Lower lobe of right lung (tissue), 2 donors: Measurements from ENCODE around the gene MET. TPM values are rescaled to one million over a fixed set of nuclear protein-coding genes. Genes with fewer than 3 reads are reported as not detected.
A peak's percentile ranks its signal among the peaks of the same experiment; 100 is the strongest.

ENCODE experiments used
- ATAC-seq, 2 donors: fragments of 200-7000 bp; cut with Tn5 transposase; one replicate each; pipeline ENCODE4 v1.9.1; 2020 to 2022; ENCODE audit warnings: mild to moderate bottlenecking in 2 of 2, moderate library complexity in 2 of 2
- DNase-seq: peaks from one replicate; pipeline ENCODE4 v3.0.0-alpha.2; 2020
- H3K27ac ChIP-seq: fragments of 200-600 bp; one replicate; pipeline ENCODE4 v1.8.0; 2022
- H3K27me3 ChIP-seq: fragments of 200-600 bp; one replicate; pipeline ENCODE4 v1.8.0; 2022; ENCODE audit warnings: low read depth
- H3K36me3 ChIP-seq: fragments of 200-600 bp; one replicate; pipeline ENCODE4 v1.8.0; 2022; ENCODE audit warnings: mild to moderate bottlenecking
- H3K4me1 ChIP-seq: fragments of 200-600 bp; one replicate; pipeline ENCODE4 v1.8.0; 2022
- H3K4me3 ChIP-seq: fragments of 200-600 bp; one replicate; pipeline ENCODE4 v1.8.0; 2022; ENCODE audit warnings: mild to moderate bottlenecking
- H3K9me3 ChIP-seq: fragments of 200-600 bp; one replicate; pipeline ENCODE4 v1.8.0; 2022
- CTCF ChIP-seq: fragments of 200-600 bp; IDR thresholded peaks from one replicate; pipeline ENCODE4 v1.8.0; 2022; ENCODE audit warnings: antibody characterized with exemption, mild to moderate bottlenecking
- intact Hi-C: fragments of 100-400 bp; cut with DNase I; formaldehyde crosslinking; loops from one replicate; pipeline ENCODE4 v1.11.0; 2022
- total RNA-seq: library from RNA; stranded (reverse); fragmentation: NEBNext Ultra II Directional; extraction: Animal tissue kit (Norgen Biotek cat#: 25700); gene quantifications from one replicate; pipeline ENCODE4 v1.2.1, GENCODE V29; 2021
- donor health status: DM: no; HTN: yes; CAD: no; lungs with severe emphysema.

MET gene
- total RNA-seq, 1 donor from 2014 or later, result 74.3 TPM

GRCh38 chr7:116644628-116645027, 27.4 kb upstream of the MET start:
- Histone ChIP-seq H3K36me3 (no peaks in the 10 kb centered on the region), H3K4me3 (no peak overlapping the region), H3K27me3 (no peaks in the 10 kb centered on the region), H3K27ac (no peak overlapping the region), H3K9me3 (no peaks in the 10 kb centered on the region), H3K4me1 (no peaks in the 10 kb centered on the region)
- no peak for DNase-seq
- no peak for ATAC-seq
- intact Hi-C loops, result no loop called here
- TF ChIP-seq CTCF, result no peak

GRCh38 chr7:116647290-116647689, 24.7 kb upstream of the MET start:
- TF ChIP-seq CTCF, result no peak
- H3K4me1 ChIP-seq, result no peaks in the 10 kb centered on the region
- intact Hi-C loops, result no loop called here
- no peak overlapping the region for H3K4me3 ChIP-seq
- ATAC-seq, result no peak
- no peak overlapping the region for H3K27ac ChIP-seq
- no peaks in the 10 kb centered on the region for H3K9me3 ChIP-seq
- no peaks in the 10 kb centered on the region for H3K27me3 ChIP-seq
- no peaks in the 10 kb centered on the region for H3K36me3 ChIP-seq
- DNase-seq, result no peak

- no peak for ATAC-seq
- no peak for TF ChIP-seq CTCF
Observed at GRCh38 chr7:116647861-116648260, 24.1 kb upstream of the MET start.

GRCh38 chr7:116650436-116650835, 21.6 kb upstream of the MET start:
- Histone ChIP-seq H3K27me3 (no peaks in the 10 kb centered on the region), H3K27ac (no peak overlapping the region), H3K9me3 (no peaks in the 10 kb centered on the region), H3K4me3 (no peak overlapping the region), H3K36me3 (no peaks in the 10 kb centered on the region), H3K4me1 (no peaks in the 10 kb centered on the region)
- no peak for TF ChIP-seq CTCF
- ATAC-seq (no peak), DNase-seq (no peak)
- intact Hi-C loops, result no loop called here

More at GRCh38 chr7:116647861-116648260, 24.1 kb upstream of the MET start:
- no peaks in the 10 kb centered on the region for H3K4me1 ChIP-seq
- DNase-seq, result no peak
- no peak overlapping the region for H3K27ac ChIP-seq
- intact Hi-C loops, result no loop called here
- no peaks in the 10 kb centered on the region for H3K27me3 ChIP-seq
- H3K9me3 ChIP-seq, result no peaks in the 10 kb centered on the region
- no peak overlapping the region for H3K4me3 ChIP-seq
- H3K36me3 ChIP-seq, result no peaks in the 10 kb centered on the region

- no peak for ATAC-seq
- intact Hi-C loops, result no loop called here
- H3K27me3 ChIP-seq, result no peaks in the 10 kb centered on the region
- no peaks in the 10 kb centered on the region for H3K36me3 ChIP-seq
- no peak overlapping the region for H3K27ac ChIP-seq
- no peaks in the 10 kb centered on the region for H3K9me3 ChIP-seq
- TF ChIP-seq CTCF, result no peak
- no peak overlapping the region for H3K4me3 ChIP-seq
- no peaks in the 10 kb centered on the region for H3K4me1 ChIP-seq
- no peak for DNase-seq
Observed at GRCh38 chr7:116652793-116653192, 19.2 kb upstream of the MET start.

- intact Hi-C loops, result no loop called here
- DNase-seq, result no peak
- no peak overlapping the region for H3K27ac ChIP-seq
- no peak for TF ChIP-seq CTCF
- no peak overlapping the region for H3K4me3 ChIP-seq
- H3K9me3 ChIP-seq, result no peaks in the 10 kb centered on the region
- ATAC-seq, result peak; percentile 71 to 78
- H3K4me1 ChIP-seq, result no peaks in the 10 kb centered on the region
- H3K27me3 ChIP-seq, result no peaks in the 10 kb centered on the region
- no peaks in the 10 kb centered on the region for H3K36me3 ChIP-seq
Observed at GRCh38 chr7:116653204-116653603, 18.8 kb upstream of the MET start.
